ENCODE results near the gene ROR1. TPM values are rescaled to one million over a fixed set of nuclear protein-coding genes. Genes with fewer than 3 reads are reported as not detected.

Gene ROR1
- total RNA-seq, 1 donor from 2014 or later: 0.26 TPM

GRCh38 chr1:64197076-64197475 is 423.3 kb downstream of the ROR1 start:
- H3K27me3 ChIP-seq (ENCODE audit: control insufficient read depth, insufficient read depth, low read length): no peaks in the 10 kb centered on the region
- DNase-seq (ENCODE audit: low read depth) (no peak), FAIRE-seq (no peak)
- TF ChIP-seq CTCF (IDR thresholded peaks at IDR 0.05; ENCODE audit: insufficient read depth, low read length, severe bottlenecking): no peak
- no peak overlapping the region for H3K4me3 ChIP-seq (ENCODE audit: low read depth, low read length)
- H3K36me3 ChIP-seq (ENCODE audit: control insufficient read depth, insufficient read depth, low read length): no peaks in the 10 kb centered on the region

DNA sequence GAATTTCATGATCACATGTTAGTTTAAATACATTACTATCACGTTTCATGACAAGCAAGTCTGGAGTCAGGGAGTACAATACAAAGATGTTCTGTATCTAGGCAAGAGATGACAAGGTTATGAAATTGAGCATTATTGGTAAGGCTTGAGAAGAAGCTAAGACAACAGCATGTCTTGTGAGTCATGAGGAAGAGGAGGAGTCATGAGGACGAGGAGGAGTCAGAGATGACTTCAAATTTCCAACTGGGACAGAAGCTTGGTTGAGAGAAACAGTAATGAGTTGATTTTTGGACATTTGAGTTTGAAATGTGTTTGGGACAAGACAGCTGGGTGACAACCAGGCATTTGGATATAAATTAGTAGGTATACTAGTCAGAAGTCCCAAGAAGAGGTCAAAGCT is 425.3 kb downstream of the ROR1 start:
- H3K4me3 ChIP-seq (ENCODE audit: low read depth, low read length): no peak overlapping the region
- no peak for TF ChIP-seq CTCF (IDR thresholded peaks at IDR 0.05; ENCODE audit: insufficient read depth, low read length, severe bottlenecking)
- no peak for FAIRE-seq
- H3K36me3 ChIP-seq (ENCODE audit: control insufficient read depth, insufficient read depth, low read length): no peaks in the 10 kb centered on the region
- no peaks in the 10 kb centered on the region for H3K27me3 ChIP-seq (ENCODE audit: control insufficient read depth, insufficient read depth, low read length)
- DNase-seq (ENCODE audit: low read depth): peak; percentile 42

DNA sequence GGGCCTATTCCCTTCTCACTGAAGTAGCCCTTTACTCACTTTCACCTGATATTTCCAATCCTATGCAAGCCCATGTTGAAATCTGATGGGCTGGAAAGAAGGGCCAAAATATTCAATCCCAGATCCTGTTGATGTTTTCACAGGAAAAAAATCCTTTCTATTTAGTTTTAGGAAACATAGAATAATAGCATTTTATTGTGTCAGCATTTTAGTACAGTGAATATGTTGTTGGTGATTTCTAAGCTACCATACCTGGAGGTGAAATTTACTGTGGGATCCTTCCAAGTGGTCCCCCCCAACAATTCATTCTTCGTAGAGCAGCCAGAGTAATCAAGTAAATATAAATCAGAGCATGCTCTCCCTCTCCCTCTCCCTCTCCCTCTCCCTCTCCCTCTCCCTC is 426.2 kb downstream of the ROR1 start:
- no peak overlapping the region for H3K4me3 ChIP-seq (ENCODE audit: low read depth, low read length)
- H3K27me3 ChIP-seq (ENCODE audit: control insufficient read depth, insufficient read depth, low read length): peaks cover 3% of the 10 kb centered on the region
- DNase-seq (ENCODE audit: low read depth): no peak
- FAIRE-seq: no peak
- TF ChIP-seq CTCF (IDR thresholded peaks at IDR 0.05; ENCODE audit: insufficient read depth, low read length, severe bottlenecking): no peak
- no peaks in the 10 kb centered on the region for H3K36me3 ChIP-seq (ENCODE audit: control insufficient read depth, insufficient read depth, low read length)

- TF ChIP-seq CTCF (IDR thresholded peaks at IDR 0.05; ENCODE audit: insufficient read depth, low read length, severe bottlenecking): no peak
- H3K36me3 ChIP-seq (ENCODE audit: control insufficient read depth, insufficient read depth, low read length): no peaks in the 10 kb centered on the region
- peaks cover 3% of the 10 kb centered on the region for H3K27me3 ChIP-seq (ENCODE audit: control insufficient read depth, insufficient read depth, low read length)
- no peak for DNase-seq (ENCODE audit: low read depth)
- no peak within 1 kb of the TSS for H3K4me3 ChIP-seq (ENCODE audit: low read depth, low read length)
- FAIRE-seq: no peak
These were observed 429.6 kb downstream of the ROR1 start, which contains the start of gene UBE2U for GRCh38 chr1:64203420-64203819. TSS of gene UBE2U (plus strand) at chr1:64203623. CDS start at chr1:64204051, 428 bp downstream.

- FAIRE-seq (no peak), DNase-seq (ENCODE audit: low read depth) (no peak)
- no peak for TF ChIP-seq CTCF (IDR thresholded peaks at IDR 0.05; ENCODE audit: insufficient read depth, low read length, severe bottlenecking)
- peaks cover 3% of the 10 kb centered on the region for H3K27me3 ChIP-seq (ENCODE audit: control insufficient read depth, insufficient read depth, low read length)
- H3K36me3 ChIP-seq (ENCODE audit: control insufficient read depth, insufficient read depth, low read length): no peaks in the 10 kb centered on the region
- no peak overlapping the region for H3K4me3 ChIP-seq (ENCODE audit: low read depth, low read length)
These were observed 435.4 kb downstream of the ROR1 start for GRCh38 chr1:64209221-64209620.

DNA sequence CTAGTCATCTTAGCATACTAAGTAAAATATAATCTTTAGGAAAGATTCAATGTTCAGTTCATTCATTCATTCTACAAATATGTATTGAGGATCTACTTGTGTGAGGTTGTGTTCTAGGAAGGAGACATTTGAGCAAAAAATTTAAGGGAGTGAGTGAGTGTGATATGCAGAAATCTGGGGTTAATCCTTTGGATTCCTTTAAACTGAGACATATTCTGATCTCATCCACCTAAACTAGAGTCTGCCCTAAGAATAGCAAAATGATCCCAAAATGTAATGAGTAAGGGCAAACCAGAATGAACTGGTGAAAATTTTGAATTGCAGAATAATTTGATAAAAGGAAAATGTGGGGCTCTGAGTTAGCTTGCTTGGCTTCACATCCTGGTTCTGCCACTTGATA is 438.2 kb downstream of the ROR1 start:
- H3K36me3 ChIP-seq (ENCODE audit: control insufficient read depth, insufficient read depth, low read length): no peaks in the 10 kb centered on the region
- no peak for TF ChIP-seq CTCF (IDR thresholded peaks at IDR 0.05; ENCODE audit: insufficient read depth, low read length, severe bottlenecking)
- H3K27me3 ChIP-seq (ENCODE audit: control insufficient read depth, insufficient read depth, low read length): no peaks in the 10 kb centered on the region
- no peak for FAIRE-seq
- DNase-seq (ENCODE audit: low read depth): peak; percentile 26
- H3K4me3 ChIP-seq (ENCODE audit: low read depth, low read length): no peak overlapping the region
